ENCODE data around the gene ITPA. TPM values are rescaled to one million over a fixed set of nuclear protein-coding genes. Genes with fewer than 3 reads are reported as not detected.
A peak's percentile ranks its signal among the peaks of the same experiment; 100 is the strongest.

ITPA gene
- total RNA-seq, 1 experiment from 2014 or later: 104 TPM

GRCh38 chr20:3237011-3237957 is 28.0 kb downstream of the ITPA start (continued):
- no peak for TF ChIP-seq GTF2I (CRISPR knock-in tag; conservative IDR thresholded peaks at IDR 0.05)

GRCh38 chr20:3237958-3238615 is 28.8 kb downstream of the ITPA start:
- ChIA-PET CTCF (interaction anchor here (1.7 to 3.6 kb wide), 4 partner anchors 11 to 79 kb away, joined by 5 to 92 read pairs (median 26); no protein-coding TSS in a partner anchor), POLR2A (interaction anchor here (1.3 to 2.0 kb wide), 3 partner anchors 11 to 29 kb away, joined by 3 to 25 read pairs (median 5); partner anchors contain the start of gene ITPA)
- H3K27ac Mint-ChIP-seq: no peak overlapping the region
- no peaks in the 10 kb centered on the region for H3K36me3 Mint-ChIP-seq
- peak overlapping the region; percentile 75 for H3K4me3 Mint-ChIP-seq
- TF ChIP-seq ZNF281 (CRISPR knock-in tag; IDR thresholded peaks at IDR 0.05) (0 out of 2 replicates have a peak, but pooled peaks have one; percentile 4), SMAD3 (CRISPR knock-in tag; IDR thresholded peaks at IDR 0.05; ENCODE audit: borderline replicate concordance) (no peak), PRDM15 (CRISPR knock-in tag; IDR thresholded peaks at IDR 0.05) (0 out of 2 replicates have a peak, but pooled peaks have one; percentile 17), NFYB (CRISPR knock-in tag; conservative IDR thresholded peaks at IDR 0.05; ENCODE audit: low read depth) (no peak), USF2 (CRISPR knock-in tag; IDR thresholded peaks at IDR 0.05) (no peak), FOXJ3 (CRISPR knock-in tag; IDR thresholded peaks at IDR 0.05; ENCODE audit: borderline replicate concordance) (no peak), TEAD1 (CRISPR knock-in tag; IDR thresholded peaks at IDR 0.05) (peak; percentile 52; the same call in 1 of the 2 replicates), ZNF671 (CRISPR knock-in tag; IDR thresholded peaks at IDR 0.05) (no peak), SMAD4 (CRISPR knock-in tag; IDR thresholded peaks at IDR 0.05) (peak; percentile 19; the same call in 1 of the 2 replicates), ZNF263 (CRISPR knock-in tag; IDR thresholded peaks at IDR 0.05; ENCODE audit: low read depth) (no peak; the same call in 1 of the 2 replicates), ATF6 (CRISPR knock-in tag; IDR thresholded peaks at IDR 0.05) (no peak), MAX (CRISPR knock-in tag; IDR thresholded peaks at IDR 0.05) (peak; percentile 70; the same call in 1 of the 2 replicates)
- TF ChIP-seq, protein P1, sequence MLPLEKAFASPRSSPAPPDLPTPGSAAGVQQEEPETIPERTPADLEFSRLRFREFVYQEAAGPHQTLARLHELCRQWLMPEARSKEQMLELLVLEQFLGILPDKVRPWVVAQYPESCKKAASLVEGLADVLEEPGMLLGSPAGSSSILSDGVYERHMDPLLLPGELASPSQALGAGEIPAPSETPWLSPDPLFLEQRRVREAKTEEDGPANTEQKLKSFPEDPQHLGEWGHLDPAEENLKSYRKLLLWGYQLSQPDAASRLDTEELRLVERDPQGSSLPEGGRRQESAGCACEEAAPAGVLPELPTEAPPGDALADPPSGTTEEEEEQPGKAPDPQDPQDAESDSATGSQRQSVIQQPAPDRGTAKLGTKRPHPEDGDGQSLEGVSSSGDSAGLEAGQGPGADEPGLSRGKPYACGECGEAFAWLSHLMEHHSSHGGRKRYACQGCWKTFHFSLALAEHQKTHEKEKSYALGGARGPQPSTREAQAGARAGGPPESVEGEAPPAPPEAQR (CRISPR knock-in tag; IDR thresholded peaks at IDR 0.05): no peak
- TF ChIP-seq, protein P2, sequence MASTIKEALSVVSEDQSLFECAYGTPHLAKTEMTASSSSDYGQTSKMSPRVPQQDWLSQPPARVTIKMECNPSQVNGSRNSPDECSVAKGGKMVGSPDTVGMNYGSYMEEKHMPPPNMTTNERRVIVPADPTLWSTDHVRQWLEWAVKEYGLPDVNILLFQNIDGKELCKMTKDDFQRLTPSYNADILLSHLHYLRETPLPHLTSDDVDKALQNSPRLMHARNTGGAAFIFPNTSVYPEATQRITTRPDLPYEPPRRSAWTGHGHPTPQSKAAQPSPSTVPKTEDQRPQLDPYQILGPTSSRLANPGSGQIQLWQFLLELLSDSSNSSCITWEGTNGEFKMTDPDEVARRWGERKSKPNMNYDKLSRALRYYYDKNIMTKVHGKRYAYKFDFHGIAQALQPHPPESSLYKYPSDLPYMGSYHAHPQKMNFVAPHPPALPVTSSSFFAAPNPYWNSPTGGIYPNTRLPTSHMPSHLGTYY (CRISPR knock-in tag; IDR thresholded peaks at IDR 0.05): no peak
- H3K4me1 Mint-ChIP-seq: peaks cover 26% of the 10 kb centered on the region
- ATAC-seq (peak; percentile 7; the same call in 1 of the 2 replicates), DNase-seq (ENCODE audit: low spot score) (peak; percentile 37)
- no peaks in the 10 kb centered on the region for H3K9me3 Mint-ChIP-seq
- peaks cover 54% of the 10 kb centered on the region for H3K27me3 Mint-ChIP-seq (ENCODE audit: low read depth)
